GM23248 (cell line): ENCODE measurements around the gene SLC35B1. TPM values are rescaled to one million over a fixed set of nuclear protein-coding genes. Genes with fewer than 3 reads are reported as not detected.
A peak's percentile ranks its signal among the peaks of the same experiment; 100 is the strongest.

ENCODE experiments used
- DNase-seq: peaks from one replicate; pipeline ENCODE4 v3.0.0-alpha.2; 2015
- H2AFZ ChIP-seq: fragments of 200-600 bp; sonication (generic); 2 replicates; pipeline ENCODE4 v1.6.1; 2016; ENCODE audit warnings: antibody characterized with exemption
- H3F3A ChIP-seq: fragments of 200-600 bp; sonication (generic); 2 replicates; pipeline ENCODE4 v1.6.1; 2016; ENCODE audit warnings: mild to moderate bottlenecking, antibody characterized with exemption, mixed run types; ENCODE audit not compliant: insufficient read depth
- H3K27ac ChIP-seq: fragments of 200-600 bp; sonication (generic); 2 replicates; pipeline ENCODE4 v1.5.1; 2016; ENCODE audit warnings: mild to moderate bottlenecking
- H3K27me3 ChIP-seq: fragments of 200-600 bp; sonication (generic); replicated peaks from 2 replicates; pipeline ENCODE4 v1.6.1; 2016; ENCODE audit warnings: mild to moderate bottlenecking; ENCODE audit not compliant: insufficient read depth
- H3K36me3 ChIP-seq: fragments of 200-600 bp; sonication (generic); 2 replicates; pipeline ENCODE4 v1.6.1; 2016; ENCODE audit warnings: low read depth, mild to moderate bottlenecking
- H3K4me1 ChIP-seq: fragments of 200-600 bp; sonication (generic); 2 replicates; pipeline ENCODE4 v1.6.1; 2016; ENCODE audit warnings: mild to moderate bottlenecking; ENCODE audit not compliant: insufficient read depth
- H3K4me2 ChIP-seq: fragments of 200-600 bp; sonication (generic); one replicate; pipeline ENCODE4 v1.6.1; 2016; ENCODE audit warnings: mild to moderate bottlenecking; ENCODE audit not compliant: unreplicated experiment
- H3K4me3 ChIP-seq: fragments of 200-600 bp; sonication (generic); 2 replicates; pipeline ENCODE4 v1.5.1; 2016; ENCODE audit warnings: mild to moderate bottlenecking
- H3K79me2 ChIP-seq: fragments of 200-600 bp; sonication (generic); 2 replicates; pipeline ENCODE4 v1.6.1; 2016; ENCODE audit warnings: mild to moderate bottlenecking; ENCODE audit not compliant: insufficient read depth
- H3K9ac ChIP-seq: fragments of 200-600 bp; sonication (generic); 2 replicates; pipeline ENCODE4 v1.6.1; 2016; ENCODE audit warnings: mild to moderate bottlenecking
- H3K9me2 ChIP-seq: fragments of 200-600 bp; sonication (generic); 2 replicates; pipeline ENCODE4 v1.6.1; 2016; ENCODE audit warnings: mixed run types, mild to moderate bottlenecking, moderate library complexity; ENCODE audit not compliant: insufficient read depth
- H3K9me3 ChIP-seq: fragments of 200-600 bp; sonication (generic); one replicate; pipeline ENCODE4 v1.6.1; 2017; ENCODE audit warnings: low read depth
- H4K20me1 ChIP-seq: fragments of 200-600 bp; sonication (generic); 2 replicates; pipeline ENCODE4 v1.6.0; 2016; ENCODE audit not compliant: insufficient read depth
- EZH2 ChIP-seq: fragments of 200-600 bp; sonication (generic); IDR thresholded peaks from 2 replicates; pipeline ENCODE4 v1.6.1; 2018; ENCODE audit warnings: antibody characterized with exemption, mild to moderate bottlenecking; ENCODE audit not compliant: insufficient read depth, poor library complexity, severe bottlenecking
- EZH2phosphoT487 ChIP-seq: fragments of 200-600 bp; sonication (generic); IDR thresholded peaks from 2 replicates; pipeline ENCODE4 v1.6.1; 2018; ENCODE audit warnings: antibody characterized with exemption, moderate library complexity, mild to moderate bottlenecking, low read depth; ENCODE audit not compliant: insufficient read depth
- WGBS, 2 experiments: methylation state at CpG; one replicate each; pipeline ENCODE4 v1.1.6; 2015 to 2017; ENCODE audit warnings: low lambda C conversion rate in 2 of 2, low coverage in 1 of 2; ENCODE audit errors: missing lambda C conversion rate in 2 of 2; 5-methylcytosine and 5-hydroxymethylcytosine counted together
- in situ Hi-C: fragments of 300-500 bp; cut with MboI; formaldehyde crosslinking; loops from 2 replicates; pipeline ENCODE4 v1.15.0; 2020
- polyA plus RNA-seq: library from polyadenylated mRNA; unstranded; fragments of >200 nt; fragmentation: Nextera tagmentation; extraction: Ambion mirVana; gene quantifications from 2 replicates; pipeline ENCODE4 v1.2.1, GENCODE V29; 2016
- total RNA-seq: library from RNA; depleted of rRNA; stranded (reverse); fragments of >200 nt; shearing (Covaris generic); gene quantifications from 2 replicates; pipeline ENCODE4 v1.2.3, GENCODE V29; 2014

Gene SLC35B1
- total and polyA plus RNA-seq, 2 experiments from 2014 or later, result 66.5 to 71.7 TPM

- TF ChIP-seq EZH2 (no peak), EZH2phosphoT487 (no peak)
- Histone ChIP-seq H4K20me1 (no peaks in the 10 kb centered on the region), H3K9ac (no peak overlapping the region), H3F3A (no peaks in the 10 kb centered on the region), H3K36me3 (no peaks in the 10 kb centered on the region), H3K79me2 (no peaks in the 10 kb centered on the region), H2AFZ (no peak overlapping the region), H3K9me2 (no peaks in the 10 kb centered on the region), H3K4me2 (no peak overlapping the region), H3K27ac (no peak overlapping the region), H3K27me3 (no peaks in the 10 kb centered on the region), H3K9me3 (no peaks in the 10 kb centered on the region), H3K4me1 (no peaks in the 10 kb centered on the region), H3K4me3 (no peak overlapping the region)
- WGBS, 2 experiments, result 81 to 83% methylated on average over 8 to 9 of the region's 9 CpGs
- DNase-seq, result no peak
- in situ Hi-C loops, result no loop called here
Observed at GRCh38 chr17:49715717-49716279, 8.0 kb upstream of the SLC35B1 start.

GRCh38 chr17:49715216-49715615 is 7.5 kb upstream of the SLC35B1 start:
- no peaks in the 10 kb centered on the region for H3K27me3 ChIP-seq
- no peaks in the 10 kb centered on the region for H3K9me2 ChIP-seq
- DNase-seq, result no peak
- WGBS, 2 experiments, result 69 to 71% methylated on average over 4 of the region's 4 CpGs
- in situ Hi-C loops, result no loop called here
- no peaks in the 10 kb centered on the region for H4K20me1 ChIP-seq
- H3K9ac ChIP-seq, result no peak overlapping the region
- no peaks in the 10 kb centered on the region for H3K4me1 ChIP-seq
- H3F3A ChIP-seq, result no peaks in the 10 kb centered on the region
- TF ChIP-seq EZH2phosphoT487 (no peak), EZH2 (no peak)
- no peaks in the 10 kb centered on the region for H3K9me3 ChIP-seq
- H3K36me3 ChIP-seq, result no peaks in the 10 kb centered on the region
- H2AFZ ChIP-seq, result no peak overlapping the region
- H3K4me2 ChIP-seq, result no peak overlapping the region
- H3K27ac ChIP-seq, result no peak overlapping the region
- no peaks in the 10 kb centered on the region for H3K79me2 ChIP-seq
- H3K4me3 ChIP-seq, result no peak overlapping the region

DNA sequence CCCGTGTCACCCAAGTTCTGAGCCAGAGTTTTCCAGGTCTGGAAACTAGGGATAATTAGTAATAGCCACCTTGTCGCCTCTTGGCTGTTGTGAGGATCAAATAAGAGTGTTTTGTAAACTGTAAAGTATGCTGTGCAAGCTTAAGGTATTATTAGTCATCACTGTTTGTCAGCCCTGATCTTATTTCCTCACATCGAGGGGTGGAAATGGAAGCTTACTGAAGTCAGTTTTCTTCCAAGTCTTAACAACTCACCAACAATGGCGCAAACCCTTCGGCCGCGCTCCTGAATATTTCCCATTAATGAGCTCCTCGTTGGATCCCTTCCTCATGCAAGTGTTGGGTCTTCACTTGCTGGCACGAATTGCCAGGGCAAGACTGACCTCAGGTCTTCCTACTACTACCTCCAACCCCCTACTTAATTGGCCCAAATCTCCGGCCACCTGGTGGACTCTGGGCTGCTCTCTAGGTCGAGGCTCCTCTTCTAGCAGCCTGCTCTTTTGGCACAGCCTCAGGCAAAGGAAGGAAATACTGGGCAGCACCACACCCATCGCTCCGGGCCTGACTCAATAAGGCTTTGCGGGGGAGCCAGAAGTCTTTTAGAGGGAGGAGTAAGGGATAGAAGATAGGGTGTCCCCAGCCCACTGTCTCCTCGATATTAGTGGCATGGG is 885 bp upstream of the SLC35B1 start:
- Histone ChIP-seq H3K9ac (peak overlapping the region; percentile 97), H3K27me3 (no peaks in the 10 kb centered on the region), H3K27ac (peak overlapping the region; percentile 48), H3K4me3 (peak overlapping the region; percentile 99), H3F3A (no peaks in the 10 kb centered on the region), H3K9me2 (no peaks in the 10 kb centered on the region), H3K79me2 (peaks cover 25% of the 10 kb centered on the region), H4K20me1 (no peaks in the 10 kb centered on the region), H3K4me1 (peaks cover 15% of the 10 kb centered on the region), H2AFZ (peak overlapping the region; percentile 96), H3K36me3 (peaks cover 14% of the 10 kb centered on the region; the same call in 1 of the 2 replicates), H3K9me3 (no peaks in the 10 kb centered on the region), H3K4me2 (peak overlapping the region; percentile 89)
- peak; percentile 70 for DNase-seq
- WGBS, 2 experiments, result 39 to 40% methylated on average over 15 of the region's 15 CpGs
- TF ChIP-seq EZH2phosphoT487, result no peak
- no peak for TF ChIP-seq EZH2
- in situ Hi-C loops, result loop anchor here (5.0 to 10.0 kb wide), 2 partner anchors 64 to 136 kb away; partner anchors contain the start of gene TAC4

GRCh38 chr17:49707246-49707607 is 537 bp downstream of the SLC35B1 start:
- Histone ChIP-seq H3K9me2 (no peaks in the 10 kb centered on the region), H3K4me3 (peak overlapping the region; percentile 99), H3K9ac (peak overlapping the region; percentile 97), H3K79me2 (peaks cover 25% of the 10 kb centered on the region), H2AFZ (peak overlapping the region; percentile 96), H3K36me3 (peaks cover 18% of the 10 kb centered on the region; the same call in 1 of the 2 replicates), H3K4me1 (peaks cover 15% of the 10 kb centered on the region), H3K27ac (peak overlapping the region; percentile 92), H3K9me3 (no peaks in the 10 kb centered on the region), H3K4me2 (peak overlapping the region; percentile 96), H4K20me1 (no peaks in the 10 kb centered on the region), H3K27me3 (no peaks in the 10 kb centered on the region), H3F3A (no peaks in the 10 kb centered on the region)
- WGBS, 2 experiments, result 0 to 2% methylated on average over 12 of the region's 12 CpGs
- in situ Hi-C loops, result loop anchor here (5.0 to 10.0 kb wide), 2 partner anchors 65 to 138 kb away; partner anchors contain the start of gene TAC4
- peak; percentile 54 for DNase-seq
- TF ChIP-seq EZH2, result no peak
- TF ChIP-seq EZH2phosphoT487, result no peak
